OCI-LY7 (cell line): Measurements from ENCODE around the gene ARHGEF38. TPM values are rescaled to one million over a fixed set of nuclear protein-coding genes. Genes with fewer than 3 reads are reported as not detected.

ENCODE experiments used
- BruUV-seq: library from RNA; stranded (reverse); fragments of 400-500 nt; replicated peaks from 2 replicates; lab custom pipeline; 2021; lab: Mats Ljungman, UMichigan
- CTCF ChIA-PET: fragments of 300-600 bp; sonication (Branson Sonifier 250); formaldehyde crosslinking; loops from one replicate; lab custom pipeline; 2022; ENCODE audit warnings: antibody characterized with exemption; ENCODE audit not compliant: unreplicated experiment; lab: Charles Lee
- POLR2A ChIA-PET: fragments of 300-600 bp; sonication (Branson Sonifier 250); formaldehyde crosslinking; loops from one replicate; lab custom pipeline; 2022; ENCODE audit warnings: antibody characterized with exemption; lab: Charles Lee
- DNase-seq: peaks from one replicate; pipeline ENCODE4 v3.0.0-alpha.2; 2015; ENCODE audit warnings: low spot score
- H2AFZ ChIP-seq: fragments of 200-600 bp; sonication (generic), shearing (Covaris generic); 2 replicates; pipeline ENCODE4 v1.6.1; 2014; ENCODE audit warnings: mild to moderate bottlenecking, antibody characterized with exemption, low read length, moderate library complexity
- H3K27ac ChIP-seq: fragments of 200-600 bp; sonication (generic); 2 replicates; pipeline ENCODE4 v1.5.1; 2014; ENCODE audit warnings: mixed run types, low read depth, mild to moderate bottlenecking, moderate library complexity, low read length, inconsistent platforms; ENCODE audit not compliant: poor library complexity, severe bottlenecking
- H3K36me3 ChIP-seq: fragments of 200-600 bp; sonication (generic); 2 replicates; pipeline ENCODE4 v1.6.1; 2014; ENCODE audit warnings: mild to moderate bottlenecking, antibody characterized with exemption, low read length, moderate library complexity, mixed read lengths; ENCODE audit not compliant: insufficient read depth
- H3K4me1 ChIP-seq: fragments of 200-600 bp; sonication (generic); 2 replicates; pipeline ENCODE4 v1.5.1; 2014; ENCODE audit warnings: mild to moderate bottlenecking, low read length; ENCODE audit not compliant: insufficient read depth, poor library complexity, severe bottlenecking
- H3K4me2 ChIP-seq: fragments of 200-600 bp; sonication (generic); 2 replicates; pipeline ENCODE4 v1.6.1; 2014; ENCODE audit warnings: mild to moderate bottlenecking, low read length
- H3K4me3 ChIP-seq: fragments of 200-600 bp; sonication (generic); 2 replicates; pipeline ENCODE4 v1.5.1; 2014; ENCODE audit warnings: mild to moderate bottlenecking, low read depth, low read length; ENCODE audit not compliant: poor library complexity, severe bottlenecking
- H3K79me2 ChIP-seq: fragments of 200-600 bp; sonication (generic); 2 replicates; pipeline ENCODE4 v1.6.1; 2016; ENCODE audit warnings: low read depth, mild to moderate bottlenecking, low read length, moderate library complexity, mixed read lengths; ENCODE audit not compliant: insufficient read depth
- H3K9me2 ChIP-seq: fragments of 200-600 bp; sonication (generic); 2 replicates; pipeline ENCODE4 v1.6.1; 2016; ENCODE audit warnings: mild to moderate bottlenecking, low read length, mixed read lengths; ENCODE audit not compliant: insufficient read depth
- H3K9me3 ChIP-seq: fragments of 200-600 bp; sonication (generic); 2 replicates; pipeline ENCODE4 v1.6.1; 2014; ENCODE audit warnings: mild to moderate bottlenecking, mixed run types, low read length, mixed read lengths
- H4K20me1 ChIP-seq: fragments of 200-600 bp; sonication (generic); 2 replicates; pipeline ENCODE4 v1.6.1; 2014; ENCODE audit warnings: mild to moderate bottlenecking, antibody characterized with exemption, low read length, moderate library complexity, mixed read lengths; ENCODE audit not compliant: insufficient read depth
- CTCF ChIP-seq: fragments of 200-600 bp; sonication (generic); conservative IDR thresholded peaks from 2 replicates; pipeline ENCODE4 v1.5.1; 2014; ENCODE audit warnings: mild to moderate bottlenecking, antibody characterized with exemption, low read length, moderate library complexity, mixed read lengths
- EZH2phosphoT487 ChIP-seq: fragments of 200-600 bp; sonication (generic); IDR thresholded peaks from 2 replicates; pipeline ENCODE4 v1.6.1; 2018; ENCODE audit warnings: low read depth, borderline replicate concordance, mild to moderate bottlenecking, mixed run types, antibody characterized with exemption, low read length, moderate library complexity, mixed read lengths
- intact Hi-C: fragments of 100-400 bp; cut with micrococcal nuclease; formaldehyde crosslinking; loops from one replicate; pipeline ENCODE4 v1.10.0; 2022; ENCODE audit not compliant: unreplicated experiment
- total RNA-seq, 2 experiments: library from RNA; depleted of rRNA in 1 of 2; stranded (reverse); fragments of >200 nt in 1 of 2; shearing (Covaris generic) in 1 of 2; gene quantifications; 2 replicates each; pipeline ENCODE4 v1.2.3, GENCODE V29; 2014 to 2022

ARHGEF38 gene
- total RNA-seq, 2 experiments from 2014 or later: not detected

- H3K9me2 ChIP-seq: no peaks in the 10 kb centered on the region
- no peaks in the 10 kb centered on the region for H3K9me3 ChIP-seq
- no peaks in the 10 kb centered on the region for H3K36me3 ChIP-seq
- H3K4me2 ChIP-seq: no peak overlapping the region
- no peak overlapping the region for H2AFZ ChIP-seq
- TF ChIP-seq EZH2phosphoT487 (no peak), CTCF (no peak)
- no peaks in the 10 kb centered on the region for H4K20me1 ChIP-seq
- H3K4me3 ChIP-seq: no peak overlapping the region
- intact Hi-C loops: no loop called here
- POLR2A ChIA-PET: no interaction called here
- H3K27ac ChIP-seq: no peak overlapping the region
- H3K4me1 ChIP-seq: no peaks in the 10 kb centered on the region
- H3K79me2 ChIP-seq: no peaks in the 10 kb centered on the region
- no TSS peak for BruUV-seq
- CTCF ChIA-PET: no interaction called here
- no peak for DNase-seq
Measured at GRCh38 chr4:105670684-105671083, 118.3 kb downstream of the ARHGEF38 start.

GRCh38 chr4:105671301-105671700, 118.9 kb downstream of the ARHGEF38 start:
- DNase-seq: no peak
- Histone ChIP-seq H3K9me2 (no peaks in the 10 kb centered on the region), H2AFZ (no peak overlapping the region), H3K4me2 (no peak overlapping the region), H3K4me1 (no peaks in the 10 kb centered on the region), H3K4me3 (no peak overlapping the region), H3K9me3 (no peaks in the 10 kb centered on the region), H3K27ac (no peak overlapping the region), H3K36me3 (no peaks in the 10 kb centered on the region), H4K20me1 (no peaks in the 10 kb centered on the region), H3K79me2 (no peaks in the 10 kb centered on the region)
- no peak for TF ChIP-seq CTCF
- TF ChIP-seq EZH2phosphoT487: no peak
- intact Hi-C loops: no loop called here
- ChIA-PET POLR2A (no interaction called here), CTCF (no interaction called here)
- BruUV-seq: no TSS peak

GRCh38 chr4:105674011-105674410, 121.6 kb downstream of the ARHGEF38 start:
- H3K4me1 ChIP-seq: no peaks in the 10 kb centered on the region
- intact Hi-C loops: no loop called here
- no peak for DNase-seq
- H3K9me2 ChIP-seq: no peaks in the 10 kb centered on the region
- H3K27ac ChIP-seq: no peak overlapping the region
- ChIA-PET CTCF (no interaction called here), POLR2A (no interaction called here)
- H3K36me3 ChIP-seq: no peaks in the 10 kb centered on the region
- H3K79me2 ChIP-seq: no peaks in the 10 kb centered on the region
- no peak overlapping the region for H3K4me3 ChIP-seq
- H2AFZ ChIP-seq: no peak overlapping the region
- no peaks in the 10 kb centered on the region for H3K9me3 ChIP-seq
- H4K20me1 ChIP-seq: no peaks in the 10 kb centered on the region
- TF ChIP-seq CTCF (no peak), EZH2phosphoT487 (no peak)
- no TSS peak for BruUV-seq
- H3K4me2 ChIP-seq: no peak overlapping the region
